HG03135 (cell line): Measurements from ENCODE around the gene RXRA.

Source experiments
- ATAC-seq: cut with Tn5 transposase; IDR thresholded peaks from one replicate; pipeline ENCODE4 v1.9.1; 2021; ENCODE audit warnings: mild to moderate bottlenecking, moderate library complexity; ENCODE audit not compliant: unreplicated experiment

RXRA gene

DNA sequence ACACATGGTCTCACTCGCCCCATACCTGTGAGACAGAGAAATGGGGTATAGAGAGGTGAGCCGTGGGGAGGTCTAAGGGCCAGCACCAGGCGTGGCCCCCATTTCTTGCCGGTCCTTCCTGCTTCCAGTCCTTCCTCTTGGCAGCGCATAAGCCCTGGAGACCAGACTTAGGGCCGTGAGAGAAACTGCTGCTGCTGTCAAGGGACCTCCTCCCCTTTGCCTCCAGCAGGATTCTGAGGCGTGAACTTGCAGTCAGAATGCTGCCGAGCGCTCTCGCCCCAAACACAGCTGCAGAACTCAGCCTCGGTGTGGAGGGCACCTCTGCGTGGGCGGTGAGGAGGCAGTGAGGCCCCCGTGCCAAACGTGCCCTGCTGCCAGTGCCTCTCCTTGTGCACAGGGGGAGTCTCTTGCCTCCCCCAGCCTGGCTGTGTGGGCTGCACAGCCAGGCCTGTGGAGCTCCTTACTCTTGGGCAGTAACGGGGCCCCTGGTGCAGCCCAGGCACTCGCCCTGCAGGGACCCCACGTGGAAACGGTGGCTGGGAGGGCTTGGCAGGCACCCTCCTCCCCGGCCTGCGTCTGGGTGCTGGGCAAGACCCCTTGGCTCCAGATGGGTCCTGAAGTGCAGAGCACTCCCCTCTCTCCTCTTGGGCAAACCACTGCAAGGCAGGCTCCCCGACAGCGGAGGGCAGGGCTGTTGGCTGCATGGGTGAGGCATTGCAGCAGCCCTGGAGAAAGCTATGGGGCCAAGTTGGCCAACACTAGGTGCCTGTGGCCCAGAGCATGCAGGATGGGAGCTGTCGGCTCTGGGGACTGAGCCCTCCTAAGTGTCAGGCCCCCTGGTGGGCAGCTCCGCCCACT, 85.4 kb downstream of the RXRA start:
- no peak for ATAC-seq

DNA sequence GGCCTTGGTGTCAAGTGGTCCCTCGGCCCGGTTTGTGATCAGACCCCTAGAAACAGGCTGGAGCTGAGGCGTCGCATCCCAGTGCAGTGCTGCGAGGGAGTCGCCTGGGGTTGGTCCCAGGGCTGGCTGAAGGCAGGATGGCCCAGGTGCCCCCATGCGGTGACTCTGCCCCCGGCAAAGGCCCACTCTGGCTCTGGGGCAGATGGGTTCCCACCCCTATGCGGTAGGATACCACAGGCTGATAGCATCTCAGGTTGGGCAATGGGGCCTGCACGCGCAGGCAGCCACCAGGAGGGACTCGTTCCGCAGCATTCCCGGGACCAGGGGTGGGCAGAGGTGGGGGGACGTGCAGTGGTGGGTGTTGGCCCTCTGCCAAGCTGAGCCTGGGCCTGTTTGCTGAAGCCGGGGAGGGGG, 86.0 kb downstream of the RXRA start:
- ATAC-seq, result no peak

DNA sequence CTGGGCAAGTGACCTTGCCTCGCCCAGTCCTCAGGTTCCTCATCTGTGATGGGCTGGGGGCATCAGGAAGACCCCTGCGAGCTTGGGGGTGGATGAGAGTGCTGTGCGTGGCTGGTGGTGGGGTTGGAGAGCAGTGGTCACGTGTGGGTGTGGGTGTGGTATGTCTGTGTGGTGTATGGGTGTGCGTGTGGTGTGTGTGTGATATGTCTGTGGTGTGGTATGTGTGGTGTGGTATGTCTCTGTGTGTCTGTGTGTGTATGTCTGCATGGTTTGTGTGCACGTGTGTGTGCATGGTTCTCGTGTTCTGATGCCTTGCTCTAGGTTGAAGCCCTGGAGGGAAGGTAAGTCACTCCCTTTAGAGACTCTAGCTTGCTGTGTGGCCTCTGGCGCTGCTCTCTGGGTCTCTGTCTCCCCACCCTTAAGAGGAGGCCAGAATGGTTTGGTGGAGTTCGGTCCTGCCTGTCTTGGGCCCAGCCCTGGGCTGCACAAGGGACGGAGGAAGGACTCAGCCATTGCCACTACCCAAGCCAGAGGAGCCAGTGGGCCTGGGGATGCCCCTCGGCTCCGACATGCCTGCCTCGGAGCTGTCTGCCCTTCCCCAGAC, 87.0 kb downstream of the RXRA start:
- no peak for ATAC-seq

DNA sequence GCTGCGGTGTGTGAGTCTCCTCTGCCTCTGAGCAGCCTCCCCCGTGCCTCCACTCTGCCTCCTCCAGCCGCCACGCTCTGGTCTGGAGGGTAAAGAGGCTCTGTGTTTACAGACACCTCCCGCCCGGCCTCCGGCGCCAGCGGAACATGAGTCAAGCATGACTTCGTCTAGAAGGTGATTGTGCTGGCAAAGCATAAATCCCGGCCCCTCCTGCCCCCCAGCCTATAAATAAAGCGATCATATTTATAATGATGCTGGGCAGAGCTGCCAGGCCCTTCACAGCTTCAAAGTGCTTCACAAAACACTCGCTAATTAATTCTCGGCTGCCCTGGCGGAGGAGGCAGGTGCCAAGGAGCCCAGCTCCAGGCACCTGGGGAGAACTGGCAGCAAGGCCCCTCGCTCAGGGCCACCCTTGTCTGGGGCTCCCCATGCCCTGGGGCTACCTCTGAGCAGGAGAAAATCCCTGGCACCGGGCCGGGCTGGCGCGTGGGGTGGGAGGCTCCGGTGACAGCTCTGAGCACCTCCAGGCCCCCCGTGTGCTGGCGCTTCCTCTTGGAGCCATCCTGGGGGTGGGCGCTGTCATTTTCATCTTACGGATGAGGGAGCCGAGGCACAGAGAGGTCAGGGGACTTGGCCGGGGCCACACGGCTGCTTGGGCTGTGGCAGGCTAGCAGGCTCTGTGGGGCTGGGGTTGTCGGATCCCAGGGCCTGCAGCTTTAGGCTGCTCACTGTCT, 87.8 kb downstream of the RXRA start:
- no peak for ATAC-seq

DNA sequence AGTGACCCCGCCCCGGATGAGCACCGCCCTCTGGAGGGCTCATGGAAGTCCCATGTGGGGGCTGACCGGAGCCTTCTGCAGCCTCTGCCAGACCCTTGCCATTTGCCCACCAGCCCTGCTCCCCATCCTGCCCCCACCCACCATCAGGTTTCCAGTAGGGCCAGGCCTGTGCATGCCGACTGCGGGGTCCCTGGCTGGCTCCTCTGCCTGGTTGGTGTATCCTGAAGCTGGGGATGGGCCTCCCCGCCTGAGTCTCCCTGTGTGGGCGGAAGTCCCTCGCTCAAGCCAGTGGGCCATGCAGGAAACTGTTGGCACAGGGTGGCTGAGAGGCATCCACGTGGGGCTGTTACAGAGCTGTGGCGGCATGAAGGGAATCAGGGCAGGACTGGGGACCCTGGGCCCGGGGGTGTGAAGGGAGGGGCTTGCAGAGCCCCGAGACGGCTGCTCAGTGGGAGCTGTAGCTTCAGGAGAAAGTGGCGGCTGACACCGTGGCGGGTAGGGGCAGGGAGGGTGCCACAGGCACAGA, 88.7 kb downstream of the RXRA start:
- no peak for ATAC-seq

DNA sequence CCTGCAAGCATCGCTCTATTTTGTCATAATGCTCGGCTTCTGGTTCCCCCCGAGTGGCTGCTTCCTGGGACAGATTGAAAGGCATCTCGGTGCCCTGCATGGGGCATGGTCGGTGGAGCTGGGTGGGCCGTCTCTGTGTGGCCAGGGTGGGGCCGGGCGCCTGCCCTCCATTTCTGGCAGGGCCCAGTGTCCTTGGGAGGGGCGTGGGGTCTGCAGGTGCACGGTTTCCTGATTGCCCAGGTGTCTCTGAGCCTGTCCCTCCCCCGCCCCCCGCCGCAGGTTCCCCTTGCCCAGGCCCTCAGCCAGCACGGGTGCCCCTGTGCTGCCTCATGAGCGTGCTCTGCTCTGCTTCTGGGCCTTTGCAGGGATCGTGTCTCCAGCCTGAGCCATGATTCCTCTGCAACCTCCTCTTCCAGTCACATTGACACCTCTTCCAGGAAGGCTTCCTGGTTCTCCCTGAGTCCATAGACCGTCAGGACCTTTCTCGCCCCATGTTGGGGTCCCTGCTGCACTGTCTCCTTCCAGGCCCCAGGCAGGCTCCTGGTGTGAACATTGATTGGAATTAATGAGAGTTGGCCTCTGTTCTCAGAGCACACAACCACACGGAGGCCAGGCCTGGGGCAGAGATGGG, 90.2 kb downstream of the RXRA start:
- ATAC-seq, result no peak

DNA sequence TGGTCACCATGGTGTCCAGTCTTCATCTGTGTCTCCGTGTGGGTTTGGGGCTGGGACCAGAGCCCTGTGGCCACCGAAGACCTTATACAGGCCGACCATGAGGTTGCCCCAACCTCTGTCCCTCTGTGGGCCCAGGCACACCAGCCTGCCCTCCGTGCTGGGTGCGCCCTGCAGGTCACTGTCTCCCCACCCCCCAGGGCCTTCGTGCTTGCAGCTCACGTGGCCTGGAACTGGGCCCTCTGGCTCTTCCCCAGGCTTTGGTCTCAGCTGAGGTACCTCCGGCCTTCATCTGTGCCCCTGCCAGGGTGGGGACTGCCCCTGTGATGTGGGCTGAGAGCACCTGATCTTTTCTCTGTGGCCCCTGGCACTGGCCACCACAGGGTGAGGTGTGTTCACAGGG, 92.1 kb downstream of the RXRA start:
- ATAC-seq, result no peak

DNA sequence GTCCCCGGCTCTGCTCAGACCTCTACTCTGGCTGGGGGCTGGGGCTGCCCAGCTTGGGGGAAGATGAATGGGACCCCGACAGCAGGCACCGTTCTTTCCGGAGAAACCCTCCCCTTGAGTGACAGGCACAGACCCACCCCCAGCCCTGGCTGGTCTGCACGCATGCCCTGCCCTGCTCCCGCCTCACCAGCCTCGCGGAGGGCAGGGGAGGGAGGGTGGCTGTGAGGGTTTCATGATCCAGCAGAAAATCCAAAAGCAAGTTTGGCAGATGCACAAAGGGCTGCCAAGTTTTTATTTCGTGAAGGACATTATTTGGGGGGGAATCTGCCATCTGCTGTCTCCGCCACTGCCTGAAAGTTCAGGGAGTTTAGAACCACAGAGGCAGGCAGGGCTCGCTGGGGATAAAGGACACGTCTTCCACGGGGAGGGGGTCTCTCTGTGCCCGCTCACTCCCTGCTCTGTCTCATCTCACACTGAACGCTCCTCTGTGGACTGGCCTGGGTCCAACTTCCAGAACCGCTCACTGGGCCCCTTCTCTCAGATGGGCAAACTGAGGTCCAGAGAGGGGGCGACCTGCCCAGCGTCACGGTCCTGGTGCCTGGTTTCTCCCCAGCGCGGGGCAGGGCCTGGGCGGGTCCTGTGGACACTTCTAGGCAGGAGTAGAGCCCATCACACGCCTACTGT, 92.9 kb downstream of the RXRA start:
- ATAC-seq, result no peak

DNA sequence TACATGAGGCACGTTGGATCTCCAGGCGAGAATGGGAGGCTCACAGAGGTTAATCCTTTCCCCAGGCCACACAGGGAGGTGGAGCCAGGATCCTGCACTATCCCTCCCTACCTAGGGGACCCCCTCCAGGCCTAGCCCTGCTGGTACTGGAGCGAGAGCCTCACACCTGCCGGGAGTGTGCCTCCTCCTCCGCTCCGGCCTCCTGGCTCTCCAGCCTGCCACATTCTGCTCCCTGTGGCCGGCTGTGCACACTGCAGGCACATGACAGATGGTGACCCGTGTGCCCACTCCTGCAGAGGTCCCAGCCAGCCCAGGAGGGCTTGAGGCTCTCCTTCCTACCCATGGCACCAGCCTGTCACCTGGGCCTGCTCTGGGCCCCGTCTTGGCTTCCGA, 93.4 kb downstream of the RXRA start:
- ATAC-seq, result no peak

DNA sequence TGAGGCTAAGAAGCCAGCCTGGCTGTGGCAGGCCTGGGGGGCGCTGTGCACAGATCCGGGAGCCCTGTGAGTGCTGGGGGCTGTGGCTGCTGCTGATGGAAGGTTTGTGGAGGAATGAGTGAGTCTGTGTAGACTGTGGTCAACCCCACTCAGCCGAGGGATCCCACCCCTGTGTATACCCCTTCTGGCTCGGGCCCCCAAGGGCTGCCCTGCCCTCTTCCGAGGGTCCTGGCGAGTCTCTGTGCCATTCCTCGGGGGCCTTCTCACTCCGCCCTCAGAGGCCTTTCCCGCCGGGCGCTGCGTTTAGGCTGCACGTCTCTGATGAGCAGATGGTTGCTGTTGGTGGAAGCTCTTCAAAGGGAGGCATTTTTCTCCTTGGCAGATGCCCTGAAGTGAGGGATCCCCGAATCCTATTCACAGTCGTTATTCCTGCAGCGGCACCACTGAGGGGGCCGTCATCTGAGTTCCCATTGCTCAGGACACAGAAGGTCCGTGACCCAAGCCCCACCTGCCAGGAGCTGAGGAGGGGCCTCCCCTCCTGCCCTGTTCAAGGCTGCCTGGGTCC, 94.1 kb downstream of the RXRA start:
- no peak for ATAC-seq

DNA sequence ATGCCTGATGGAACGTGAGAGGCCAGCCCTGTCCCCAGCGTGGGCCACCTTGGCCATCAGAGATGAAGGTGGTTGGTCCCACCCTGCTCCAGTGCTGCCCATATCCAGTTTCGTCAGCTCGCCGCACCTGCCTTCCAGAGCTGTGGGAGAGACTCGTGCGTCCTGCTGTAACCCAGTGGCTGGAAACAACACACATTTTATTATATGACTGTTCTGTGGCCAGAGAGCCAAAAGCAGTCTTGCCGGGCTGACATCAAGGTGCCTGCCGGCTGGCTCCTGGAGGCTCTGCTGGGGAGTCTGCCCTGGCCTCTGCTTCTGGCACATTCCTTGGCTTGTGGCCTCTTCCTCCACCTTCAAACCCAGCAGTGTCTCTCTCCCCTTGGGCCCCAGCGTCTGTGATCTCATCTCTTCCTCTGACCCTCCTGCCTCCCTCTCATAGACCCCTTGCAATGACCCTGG, 94.7 kb downstream of the RXRA start:
- ATAC-seq, result no peak

DNA sequence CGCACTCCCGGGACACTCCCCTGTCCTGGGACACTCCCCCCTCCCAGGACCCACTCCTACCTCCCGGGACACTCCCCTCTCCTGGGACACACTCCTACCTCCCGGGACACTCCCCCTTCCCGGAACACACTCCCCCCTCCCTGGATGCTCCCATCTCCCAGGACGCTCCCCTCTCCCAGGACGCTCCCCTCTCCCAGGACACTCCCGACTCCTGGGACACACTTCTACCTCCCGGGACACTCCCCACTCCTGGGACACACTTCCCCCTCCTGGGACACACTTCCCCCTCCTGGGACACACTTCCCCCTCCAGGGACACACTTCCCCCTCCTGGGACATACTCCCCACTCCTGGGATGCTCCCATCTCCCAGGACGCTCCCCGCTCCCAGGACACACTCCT, 95.6 kb downstream of the RXRA start:
- no peak for ATAC-seq

DNA sequence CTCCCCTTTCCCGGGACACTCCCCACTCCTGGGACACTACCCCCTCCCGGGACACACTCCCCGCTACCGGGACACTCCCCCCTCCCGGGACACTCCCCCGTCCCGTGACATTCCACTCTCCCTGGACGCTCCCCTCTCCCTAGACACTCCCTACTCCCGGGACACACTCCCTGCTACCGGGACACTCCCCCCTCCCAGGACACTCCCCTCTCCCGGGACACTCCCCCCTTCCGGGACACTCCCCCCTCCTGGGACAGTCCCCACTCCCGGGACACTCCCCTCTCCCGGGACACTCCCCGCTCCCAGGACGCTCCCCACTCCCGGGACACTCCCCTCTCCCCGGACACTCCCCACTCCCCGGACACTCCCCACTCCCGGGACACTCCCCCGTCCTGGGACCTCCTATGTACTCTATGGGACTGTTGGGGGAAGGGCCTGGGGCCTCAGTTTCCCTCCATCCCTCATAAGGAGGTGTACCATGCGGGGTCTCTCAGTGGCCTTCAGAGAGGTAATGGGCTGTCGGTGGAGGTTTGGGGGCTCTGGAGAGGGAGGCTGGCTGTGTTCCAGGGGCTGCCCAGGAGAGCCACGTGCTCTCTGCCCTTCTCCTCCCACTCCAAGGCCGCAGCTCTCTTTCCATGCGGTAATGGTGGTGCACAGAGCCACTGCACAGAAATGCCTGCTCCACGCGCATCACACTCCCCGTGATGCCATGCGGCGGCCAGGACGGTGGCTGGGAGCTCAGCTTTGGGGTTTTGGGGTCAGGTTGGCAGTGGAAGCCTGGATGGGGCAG, 96.2 kb downstream of the RXRA start:
- no peak for ATAC-seq

DNA sequence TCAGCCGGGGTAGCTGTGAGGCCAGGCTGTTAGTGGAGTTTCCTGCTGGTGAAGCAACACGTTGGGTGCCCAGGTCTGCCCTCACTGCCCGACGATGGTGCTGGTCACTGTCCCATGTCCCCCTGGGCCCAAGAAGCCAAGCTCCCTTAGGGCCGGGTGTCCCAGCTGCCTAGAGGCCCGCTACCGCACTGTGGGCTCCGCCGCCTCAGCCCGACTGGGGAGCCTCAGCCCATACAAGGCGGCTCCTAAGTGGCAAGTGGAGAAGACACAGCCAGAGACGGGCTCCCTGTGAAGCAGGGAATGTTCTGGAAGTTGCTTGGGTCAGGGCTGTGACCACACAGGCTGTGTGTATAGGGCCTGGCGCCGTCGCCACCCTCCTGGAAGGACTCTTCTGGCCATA, 96.9 kb downstream of the RXRA start:
- ATAC-seq, result no peak

DNA sequence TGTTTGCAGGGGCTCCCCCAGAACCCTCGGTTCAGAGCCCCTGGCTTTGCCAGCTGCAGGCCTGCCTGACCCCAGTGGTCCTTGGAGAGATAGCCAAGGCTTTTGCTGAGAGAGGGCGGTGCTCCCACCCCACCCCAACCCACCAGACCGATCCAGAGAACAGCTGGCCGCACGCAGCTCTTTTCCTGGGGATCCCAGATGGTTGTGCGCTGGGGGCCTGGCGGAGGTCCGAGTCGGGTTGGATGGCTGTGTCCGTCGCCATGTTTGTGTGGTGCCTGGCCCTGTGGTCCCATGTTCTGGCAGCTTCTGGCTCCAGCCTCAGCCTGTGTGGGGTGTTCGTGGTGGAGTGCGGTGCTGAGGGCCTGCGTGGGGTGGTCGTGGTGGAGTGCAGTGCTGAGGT, 97.5 kb downstream of the RXRA start:
- ATAC-seq, result no peak

DNA sequence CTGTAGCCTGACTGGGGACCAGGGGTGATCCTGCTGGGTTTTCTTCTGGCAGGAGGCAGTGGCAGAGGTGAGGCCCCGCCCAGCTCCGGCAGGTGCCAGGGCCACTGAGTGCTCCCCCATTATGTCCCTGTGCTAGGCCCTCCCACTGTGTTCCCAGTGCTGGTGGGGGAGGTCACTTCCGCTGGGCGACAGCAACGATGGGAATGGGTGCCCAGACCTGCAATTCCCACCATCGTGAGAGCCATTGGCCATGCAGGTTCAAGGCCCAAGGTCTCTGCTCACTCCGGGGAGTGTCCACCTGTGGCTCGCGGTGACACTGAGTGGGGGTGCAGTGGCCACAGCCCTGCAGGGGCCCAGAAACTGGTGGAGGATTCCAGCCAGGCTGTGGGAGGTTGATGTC, 98.6 kb downstream of the RXRA start:
- ATAC-seq, result no peak

DNA sequence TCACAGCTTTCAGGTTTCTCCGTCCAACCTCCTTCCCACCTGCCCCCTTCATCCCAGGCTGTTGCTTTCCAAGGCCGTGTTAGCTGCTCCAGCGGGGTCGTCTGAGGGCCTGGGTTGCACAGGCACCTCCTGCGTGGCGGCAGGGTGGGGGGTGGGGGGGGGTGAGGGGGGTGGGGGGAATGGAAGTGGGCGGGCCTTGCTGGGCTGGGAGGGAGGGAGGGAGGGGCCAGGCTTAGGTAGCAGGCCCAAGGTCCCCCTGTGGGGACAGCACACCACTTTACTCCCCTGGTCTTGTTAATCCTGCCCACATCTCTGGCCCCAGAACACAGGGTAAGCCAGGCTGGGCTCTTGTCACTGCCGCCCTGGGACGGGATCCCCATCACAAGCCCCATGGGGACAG, 99.1 kb downstream of the RXRA start:
- no peak for ATAC-seq

DNA sequence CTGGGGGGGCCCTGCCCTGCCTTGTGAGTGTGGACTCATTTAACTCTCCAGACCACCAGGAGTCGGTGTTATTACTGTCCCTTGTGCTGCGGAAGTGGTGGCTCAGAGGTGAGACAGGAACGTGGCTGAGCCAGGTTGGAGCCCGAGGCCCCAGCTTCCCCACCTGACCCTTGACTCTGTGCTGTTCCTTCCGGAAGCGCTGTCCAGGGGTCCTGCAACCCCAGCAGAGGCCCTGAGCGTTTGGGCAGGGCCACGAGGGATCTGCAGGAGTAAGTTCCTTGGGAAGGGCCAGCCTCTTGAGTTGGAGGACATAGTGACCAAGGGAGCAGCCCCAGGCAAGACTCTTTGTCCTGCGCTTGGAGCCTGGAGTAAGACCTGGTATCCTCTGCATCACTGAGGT, 99.6 kb downstream of the RXRA start:
- ATAC-seq, result no peak

DNA sequence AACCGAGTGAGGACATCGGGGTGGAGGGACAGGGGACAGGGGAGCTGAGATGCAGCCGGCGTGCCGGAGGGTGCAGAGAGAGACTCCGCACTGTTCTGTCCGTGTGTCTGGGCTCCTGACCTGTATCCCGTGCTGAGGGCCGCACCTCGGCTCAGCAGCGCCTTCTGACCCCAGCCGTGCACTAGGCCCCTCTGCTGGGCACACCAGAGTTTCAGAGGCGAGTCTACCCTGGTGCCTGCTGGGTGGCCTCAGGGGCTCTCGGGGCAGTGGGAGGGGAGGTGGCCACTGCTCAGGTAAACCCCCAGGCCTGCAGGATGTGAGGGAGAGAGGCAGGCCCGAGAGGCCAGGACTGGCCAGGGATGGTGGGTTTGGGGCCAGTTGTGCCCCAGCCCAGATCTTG, 100.2 kb downstream of the RXRA start:
- ATAC-seq, result no peak
